ENCODE measurements around the gene ADAMTS2.

ADAMTS2 gene

GRCh38 chr5:179264783-179265513, 80.3 kb downstream of the ADAMTS2 start:
- no peak for DNase-seq

GRCh38 chr5:179264053-179264782, 81.0 kb downstream of the ADAMTS2 start:
- no peak for DNase-seq

- no peak for DNase-seq
Measured at GRCh38 chr5:179263391-179264052, 81.7 kb downstream of the ADAMTS2 start.

GRCh38 chr5:179262126-179262920, 82.9 kb downstream of the ADAMTS2 start:
- DNase-seq, result no peak

- no peak for DNase-seq
Measured at GRCh38 chr5:179261301-179262125, 83.7 kb downstream of the ADAMTS2 start.

GRCh38 chr5:179260324-179261070, 84.8 kb downstream of the ADAMTS2 start:
- DNase-seq, result no peak

- no peak for DNase-seq
Measured at GRCh38 chr5:179259731-179260323, 85.4 kb downstream of the ADAMTS2 start.

- no peak for DNase-seq
Measured at GRCh38 chr5:179258922-179259730, 86.1 kb downstream of the ADAMTS2 start.

GRCh38 chr5:179258001-179258921, 87.0 kb downstream of the ADAMTS2 start:
- no peak for DNase-seq

GRCh38 chr5:179257176-179257682, 88.0 kb downstream of the ADAMTS2 start:
- DNase-seq, result no peak

GRCh38 chr5:179256328-179257175, 88.7 kb downstream of the ADAMTS2 start:
- DNase-seq, result no peak

- DNase-seq, result no peak
Measured at GRCh38 chr5:179255527-179256327, 89.5 kb downstream of the ADAMTS2 start.

- no peak for DNase-seq
Measured at GRCh38 chr5:179254638-179255271, 90.5 kb downstream of the ADAMTS2 start.

- no peak for DNase-seq
Measured at GRCh38 chr5:179253730-179254129, 91.5 kb downstream of the ADAMTS2 start.

GRCh38 chr5:179251276-179251969, 93.8 kb downstream of the ADAMTS2 start:
- no peak for DNase-seq
